ENCODE data around the gene CCDC141.

CCDC141 gene

GRCh38 chr2:178915423-178916173 is 134.3 kb downstream of the CCDC141 start:
- H3K36me3 ChIP-seq (ENCODE audit: control insufficient read depth in 2 of 2, insufficient read depth in 2 of 2, low read length in 2 of 2) = no peaks in the 10 kb centered on the region
- H3K27ac ChIP-seq (ENCODE audit: low read depth in 2 of 2, low read length in 2 of 2) = no peak overlapping the region
- no peaks in the 10 kb centered on the region for H3K9me3 ChIP-seq (ENCODE audit: control insufficient read depth in 2 of 2, low read length in 2 of 2)
- no peak overlapping the region for H3K9ac ChIP-seq (ENCODE audit: low read depth in 1 of 2, low read length in 2 of 2)
- H3K4me1 ChIP-seq (ENCODE audit: control insufficient read depth in 2 of 2, insufficient read depth in 2 of 2, low read length in 2 of 2) = no peaks in the 10 kb centered on the region
- no peaks in the 10 kb centered on the region for H3K27me3 ChIP-seq (ENCODE audit: control insufficient read depth in 2 of 2, insufficient read depth in 2 of 2, low read length in 2 of 2)
- H3K4me3 ChIP-seq (ENCODE audit: low read length in 2 of 2) = no peak overlapping the region

DNA sequence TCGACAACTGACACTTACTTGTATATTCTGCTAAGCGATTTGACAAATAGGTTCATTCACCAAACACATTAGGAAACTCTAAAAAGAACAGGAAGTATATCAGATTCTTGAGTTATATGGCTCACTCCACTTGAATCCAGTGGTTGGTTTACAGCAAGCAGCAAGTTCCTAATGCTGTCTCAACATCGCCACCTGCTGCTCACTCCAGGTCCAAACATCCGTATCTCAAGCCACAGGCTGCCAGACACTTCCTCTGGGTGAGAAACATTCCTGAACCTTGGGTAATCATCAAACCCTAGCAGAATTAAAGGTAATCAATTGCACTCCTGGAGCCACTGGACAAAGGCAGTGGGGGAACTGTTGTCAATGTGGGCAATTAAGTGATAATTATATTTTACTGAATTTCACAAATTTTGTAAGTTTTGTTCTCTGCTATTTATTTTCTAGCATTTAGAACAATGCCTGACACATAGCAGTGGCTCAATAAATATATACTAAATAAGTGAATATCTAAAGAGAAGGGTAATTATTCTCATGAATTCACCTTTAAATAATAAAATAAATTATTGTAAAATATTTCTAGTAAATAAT is 135.6 kb downstream of the CCDC141 start:
- no peaks in the 10 kb centered on the region for H3K27me3 ChIP-seq (ENCODE audit: control insufficient read depth in 2 of 2, insufficient read depth in 2 of 2, low read length in 2 of 2)
- no peak overlapping the region for H3K27ac ChIP-seq (ENCODE audit: low read depth in 2 of 2, low read length in 2 of 2)
- no peak overlapping the region for H3K9ac ChIP-seq (ENCODE audit: low read depth in 1 of 2, low read length in 2 of 2)
- H3K4me3 ChIP-seq (ENCODE audit: low read length in 2 of 2) = no peak overlapping the region
- H3K36me3 ChIP-seq (ENCODE audit: control insufficient read depth in 2 of 2, insufficient read depth in 2 of 2, low read length in 2 of 2) = no peaks in the 10 kb centered on the region
- no peaks in the 10 kb centered on the region for H3K4me1 ChIP-seq (ENCODE audit: control insufficient read depth in 2 of 2, insufficient read depth in 2 of 2, low read length in 2 of 2)
- H3K9me3 ChIP-seq (ENCODE audit: control insufficient read depth in 2 of 2, low read length in 2 of 2) = no peaks in the 10 kb centered on the region

GRCh38 chr2:178913049-178913441 is 136.9 kb downstream of the CCDC141 start:
- H3K9ac ChIP-seq (ENCODE audit: low read depth in 1 of 2, low read length in 2 of 2) = no peak overlapping the region
- H3K36me3 ChIP-seq (ENCODE audit: control insufficient read depth in 2 of 2, insufficient read depth in 2 of 2, low read length in 2 of 2) = no peaks in the 10 kb centered on the region
- H3K27me3 ChIP-seq (ENCODE audit: control insufficient read depth in 2 of 2, insufficient read depth in 2 of 2, low read length in 2 of 2) = no peaks in the 10 kb centered on the region
- H3K9me3 ChIP-seq (ENCODE audit: control insufficient read depth in 2 of 2, low read length in 2 of 2) = no peaks in the 10 kb centered on the region
- H3K4me1 ChIP-seq (ENCODE audit: control insufficient read depth in 2 of 2, insufficient read depth in 2 of 2, low read length in 2 of 2) = no peaks in the 10 kb centered on the region
- no peak overlapping the region for H3K27ac ChIP-seq (ENCODE audit: low read depth in 2 of 2, low read length in 2 of 2)
- H3K4me3 ChIP-seq (ENCODE audit: low read length in 2 of 2) = no peak overlapping the region

- Histone ChIP-seq H3K27ac (ENCODE audit: low read depth in 2 of 2, low read length in 2 of 2) (no peak overlapping the region), H3K4me3 (ENCODE audit: low read length in 2 of 2) (no peak overlapping the region), H3K27me3 (ENCODE audit: control insufficient read depth in 2 of 2, insufficient read depth in 2 of 2, low read length in 2 of 2) (no peaks in the 10 kb centered on the region), H3K36me3 (ENCODE audit: control insufficient read depth in 2 of 2, insufficient read depth in 2 of 2, low read length in 2 of 2) (no peaks in the 10 kb centered on the region), H3K9me3 (ENCODE audit: control insufficient read depth in 2 of 2, low read length in 2 of 2) (no peaks in the 10 kb centered on the region), H3K9ac (ENCODE audit: low read depth in 1 of 2, low read length in 2 of 2) (no peak overlapping the region), H3K4me1 (ENCODE audit: control insufficient read depth in 2 of 2, insufficient read depth in 2 of 2, low read length in 2 of 2) (no peaks in the 10 kb centered on the region)
These were observed 137.4 kb downstream of the CCDC141 start for GRCh38 chr2:178912416-178913048.

DNA sequence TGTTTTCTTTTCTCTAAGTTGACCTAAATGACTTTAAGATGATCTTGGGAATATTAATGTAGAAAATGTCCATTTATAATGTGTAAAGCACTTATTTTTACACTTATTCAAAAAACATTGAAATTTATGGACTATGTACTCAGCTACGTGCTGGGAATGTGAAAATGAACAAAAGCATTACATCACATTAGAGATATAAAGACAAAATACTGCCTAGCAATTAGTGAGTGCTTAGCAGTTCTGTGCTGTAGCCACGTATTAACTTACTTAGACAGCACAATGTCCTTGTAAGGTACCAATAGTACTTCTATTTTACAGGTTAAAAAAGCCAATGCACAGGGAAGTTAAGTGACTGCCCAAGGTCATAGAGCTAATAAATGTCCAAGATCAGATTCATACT is 138.9 kb downstream of the CCDC141 start:
- no peaks in the 10 kb centered on the region for H3K36me3 ChIP-seq (ENCODE audit: control insufficient read depth in 2 of 2, insufficient read depth in 2 of 2, low read length in 2 of 2)
- no peak overlapping the region for H3K4me3 ChIP-seq (ENCODE audit: low read length in 2 of 2)
- no peak overlapping the region for H3K9ac ChIP-seq (ENCODE audit: low read depth in 1 of 2, low read length in 2 of 2)
- H3K27ac ChIP-seq (ENCODE audit: low read depth in 2 of 2, low read length in 2 of 2) = no peak overlapping the region
- no peaks in the 10 kb centered on the region for H3K27me3 ChIP-seq (ENCODE audit: control insufficient read depth in 2 of 2, insufficient read depth in 2 of 2, low read length in 2 of 2)
- H3K4me1 ChIP-seq (ENCODE audit: control insufficient read depth in 2 of 2, insufficient read depth in 2 of 2, low read length in 2 of 2) = no peaks in the 10 kb centered on the region
- H3K9me3 ChIP-seq (ENCODE audit: control insufficient read depth in 2 of 2, low read length in 2 of 2) = no peaks in the 10 kb centered on the region

DNA sequence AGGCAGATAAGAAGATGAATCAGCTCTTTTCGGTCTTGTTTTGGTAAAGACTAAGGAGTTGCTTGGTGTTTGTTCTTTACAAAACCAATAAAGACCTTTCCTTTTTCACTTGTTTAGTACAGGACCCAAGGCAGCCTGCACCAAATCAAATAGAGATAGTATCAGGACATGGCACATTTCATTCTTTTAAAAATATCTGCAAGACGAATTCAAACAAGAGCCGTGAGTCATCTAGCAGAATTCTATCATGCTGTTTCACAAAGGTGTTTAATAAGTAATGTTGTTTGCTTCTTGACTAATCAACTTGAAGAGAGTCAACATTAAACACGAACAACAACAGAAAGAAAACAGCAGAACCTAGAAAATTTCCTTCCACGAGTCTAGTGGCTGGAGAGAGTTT is 139.9 kb downstream of the CCDC141 start:
- Histone ChIP-seq H3K4me1 (ENCODE audit: control insufficient read depth in 2 of 2, insufficient read depth in 2 of 2, low read length in 2 of 2) (no peaks in the 10 kb centered on the region), H3K36me3 (ENCODE audit: control insufficient read depth in 2 of 2, insufficient read depth in 2 of 2, low read length in 2 of 2) (no peaks in the 10 kb centered on the region), H3K4me3 (ENCODE audit: low read length in 2 of 2) (no peak overlapping the region), H3K9me3 (ENCODE audit: control insufficient read depth in 2 of 2, low read length in 2 of 2) (no peaks in the 10 kb centered on the region), H3K27me3 (ENCODE audit: control insufficient read depth in 2 of 2, insufficient read depth in 2 of 2, low read length in 2 of 2) (no peaks in the 10 kb centered on the region), H3K27ac (ENCODE audit: low read depth in 2 of 2, low read length in 2 of 2) (no peak overlapping the region), H3K9ac (ENCODE audit: low read depth in 1 of 2, low read length in 2 of 2) (no peak overlapping the region)

- Histone ChIP-seq H3K4me1 (ENCODE audit: control insufficient read depth in 2 of 2, insufficient read depth in 2 of 2, low read length in 2 of 2) (no peaks in the 10 kb centered on the region), H3K27me3 (ENCODE audit: control insufficient read depth in 2 of 2, insufficient read depth in 2 of 2, low read length in 2 of 2) (no peaks in the 10 kb centered on the region), H3K9me3 (ENCODE audit: control insufficient read depth in 2 of 2, low read length in 2 of 2) (no peaks in the 10 kb centered on the region), H3K27ac (ENCODE audit: low read depth in 2 of 2, low read length in 2 of 2) (no peak overlapping the region), H3K4me3 (ENCODE audit: low read length in 2 of 2) (no peak overlapping the region), H3K36me3 (ENCODE audit: control insufficient read depth in 2 of 2, insufficient read depth in 2 of 2, low read length in 2 of 2) (no peaks in the 10 kb centered on the region), H3K9ac (ENCODE audit: low read depth in 1 of 2, low read length in 2 of 2) (no peak overlapping the region)
These were observed 140.4 kb downstream of the CCDC141 start for GRCh38 chr2:178909507-178909906.

GRCh38 chr2:178908810-178909209 is 141.1 kb downstream of the CCDC141 start:
- H3K9me3 ChIP-seq (ENCODE audit: control insufficient read depth in 2 of 2, low read length in 2 of 2) = no peaks in the 10 kb centered on the region
- H3K27me3 ChIP-seq (ENCODE audit: control insufficient read depth in 2 of 2, insufficient read depth in 2 of 2, low read length in 2 of 2) = no peaks in the 10 kb centered on the region
- no peaks in the 10 kb centered on the region for H3K4me1 ChIP-seq (ENCODE audit: control insufficient read depth in 2 of 2, insufficient read depth in 2 of 2, low read length in 2 of 2)
- H3K4me3 ChIP-seq (ENCODE audit: low read length in 2 of 2) = no peak overlapping the region
- H3K9ac ChIP-seq (ENCODE audit: low read depth in 1 of 2, low read length in 2 of 2) = no peak overlapping the region
- H3K27ac ChIP-seq (ENCODE audit: low read depth in 2 of 2, low read length in 2 of 2) = no peak overlapping the region
- no peaks in the 10 kb centered on the region for H3K36me3 ChIP-seq (ENCODE audit: control insufficient read depth in 2 of 2, insufficient read depth in 2 of 2, low read length in 2 of 2)

- no peaks in the 10 kb centered on the region for H3K36me3 ChIP-seq (ENCODE audit: control insufficient read depth in 2 of 2, insufficient read depth in 2 of 2, low read length in 2 of 2)
- no peak overlapping the region for H3K27ac ChIP-seq (ENCODE audit: low read depth in 2 of 2, low read length in 2 of 2)
- no peak overlapping the region for H3K9ac ChIP-seq (ENCODE audit: low read depth in 1 of 2, low read length in 2 of 2)
- H3K27me3 ChIP-seq (ENCODE audit: control insufficient read depth in 2 of 2, insufficient read depth in 2 of 2, low read length in 2 of 2) = no peaks in the 10 kb centered on the region
- H3K9me3 ChIP-seq (ENCODE audit: control insufficient read depth in 2 of 2, low read length in 2 of 2) = no peaks in the 10 kb centered on the region
- no peaks in the 10 kb centered on the region for H3K4me1 ChIP-seq (ENCODE audit: control insufficient read depth in 2 of 2, insufficient read depth in 2 of 2, low read length in 2 of 2)
- H3K4me3 ChIP-seq (ENCODE audit: low read length in 2 of 2) = no peak overlapping the region
These were observed 144.7 kb downstream of the CCDC141 start for GRCh38 chr2:178905261-178905660.

GRCh38 chr2:178899656-178900055 is 150.3 kb downstream of the CCDC141 start:
- Histone ChIP-seq H3K4me1 (ENCODE audit: control insufficient read depth in 2 of 2, insufficient read depth in 2 of 2, low read length in 2 of 2) (no peaks in the 10 kb centered on the region), H3K9me3 (ENCODE audit: control insufficient read depth in 2 of 2, low read length in 2 of 2) (no peaks in the 10 kb centered on the region), H3K27ac (ENCODE audit: low read depth in 2 of 2, low read length in 2 of 2) (no peak overlapping the region)

More at GRCh38 chr2:178899656-178900055, 150.3 kb downstream of the CCDC141 start:
- no peak overlapping the region for H3K4me3 ChIP-seq (ENCODE audit: low read length in 2 of 2)
- no peak overlapping the region for H3K9ac ChIP-seq (ENCODE audit: low read depth in 1 of 2, low read length in 2 of 2)
- H3K36me3 ChIP-seq (ENCODE audit: control insufficient read depth in 2 of 2, insufficient read depth in 2 of 2, low read length in 2 of 2) = no peaks in the 10 kb centered on the region
- no peaks in the 10 kb centered on the region for H3K27me3 ChIP-seq (ENCODE audit: control insufficient read depth in 2 of 2, insufficient read depth in 2 of 2, low read length in 2 of 2)
